ENCODE measurements around the gene HDGFL2.

GRCh38 chr19:4425537-4425936 lies 46.6 kb upstream of the HDGFL2 start:
- TF ChIP-seq CTCF (IDR thresholded peaks at IDR 0.05) (no peak), POLR2A (IDR thresholded peaks at IDR 0.05) (no peak)

Data from adrenal gland (tissue), 5 donors.